Liver (tissue), 3 donors: ENCODE results near the gene TUT4.

Source experiments
- SP1 ChIP-seq: IDR thresholded peaks from 2 replicates; pipeline ENCODE4 v1.6.1; 2018; ENCODE audit warnings: antibody characterized with exemption, mild to moderate bottlenecking
- YY1 ChIP-seq: IDR thresholded peaks from 2 replicates; pipeline ENCODE4 v1.6.1; 2016; ENCODE audit warnings: antibody characterized with exemption, mild to moderate bottlenecking
- TF ChIP-seq, protein P1 (sequence below): fragments of 150-350 bp; IDR thresholded peaks from 2 replicates; pipeline ENCODE4 v1.5.1; 2017; ENCODE audit warnings: improper control_type of control experiment, low read depth, low read length; ENCODE audit not compliant: missing input control
- donor health status: healthy.
- donor health status: healthy.

DNA sequence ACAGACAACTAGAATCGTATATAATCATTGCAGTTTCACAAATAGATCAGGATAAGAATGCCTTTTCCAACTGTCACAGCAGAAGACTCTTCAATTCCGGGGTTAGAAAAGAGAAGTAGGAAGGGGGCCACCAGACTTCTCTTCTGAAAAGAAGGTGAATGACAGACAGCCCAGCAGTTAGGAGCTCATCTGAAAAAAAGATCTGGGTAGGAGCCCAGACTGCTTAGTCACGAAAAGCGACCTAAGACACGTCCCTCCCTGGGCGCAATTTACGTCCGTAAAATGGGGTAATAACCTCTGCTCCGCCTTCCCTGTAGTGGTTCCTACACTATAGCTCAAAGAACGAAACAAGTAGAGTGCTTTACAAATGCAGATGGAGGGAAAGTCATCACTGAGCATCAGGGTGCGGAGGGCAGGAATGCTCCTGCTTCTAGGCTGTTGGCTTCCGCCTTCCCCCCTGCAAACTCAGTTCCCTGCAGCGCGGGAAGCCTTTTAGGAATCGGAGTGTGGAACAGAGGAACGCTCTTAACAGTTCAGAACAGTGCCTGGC, 149.3 kb downstream of the TUT4 start:
- TF ChIP-seq, protein P1, sequence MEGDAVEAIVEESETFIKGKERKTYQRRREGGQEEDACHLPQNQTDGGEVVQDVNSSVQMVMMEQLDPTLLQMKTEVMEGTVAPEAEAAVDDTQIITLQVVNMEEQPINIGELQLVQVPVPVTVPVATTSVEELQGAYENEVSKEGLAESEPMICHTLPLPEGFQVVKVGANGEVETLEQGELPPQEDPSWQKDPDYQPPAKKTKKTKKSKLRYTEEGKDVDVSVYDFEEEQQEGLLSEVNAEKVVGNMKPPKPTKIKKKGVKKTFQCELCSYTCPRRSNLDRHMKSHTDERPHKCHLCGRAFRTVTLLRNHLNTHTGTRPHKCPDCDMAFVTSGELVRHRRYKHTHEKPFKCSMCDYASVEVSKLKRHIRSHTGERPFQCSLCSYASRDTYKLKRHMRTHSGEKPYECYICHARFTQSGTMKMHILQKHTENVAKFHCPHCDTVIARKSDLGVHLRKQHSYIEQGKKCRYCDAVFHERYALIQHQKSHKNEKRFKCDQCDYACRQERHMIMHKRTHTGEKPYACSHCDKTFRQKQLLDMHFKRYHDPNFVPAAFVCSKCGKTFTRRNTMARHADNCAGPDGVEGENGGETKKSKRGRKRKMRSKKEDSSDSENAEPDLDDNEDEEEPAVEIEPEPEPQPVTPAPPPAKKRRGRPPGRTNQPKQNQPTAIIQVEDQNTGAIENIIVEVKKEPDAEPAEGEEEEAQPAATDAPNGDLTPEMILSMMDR: no peak
- no peak for TF ChIP-seq SP1
- TF ChIP-seq YY1: no peak
